ENCODE measurements around the gene TMEM108. TPM values are rescaled to one million over a fixed set of nuclear protein-coding genes. Genes with fewer than 3 reads are reported as not detected.

TMEM108 gene
- total RNA-seq, 1 donor from 2014 or later, result 2.4 TPM

DNA sequence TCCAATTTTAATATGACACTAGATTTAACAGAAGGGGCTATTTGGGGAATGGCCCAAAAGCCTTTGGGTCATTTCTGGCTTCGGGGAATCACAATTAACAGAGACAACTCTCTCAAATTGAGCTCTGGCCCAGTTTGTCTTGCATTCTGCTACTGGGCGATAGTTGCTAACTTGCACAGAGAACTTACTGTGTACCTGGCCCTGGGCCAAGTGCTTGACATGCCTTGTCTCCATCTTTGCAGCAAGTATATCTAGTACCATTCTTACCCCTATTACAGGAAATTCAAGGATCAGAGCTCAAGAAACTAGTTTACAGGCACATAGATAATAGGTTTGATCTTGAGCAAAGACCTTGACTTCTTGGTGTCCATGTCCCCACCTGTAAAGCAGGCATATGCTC, 175.7 kb downstream of the TMEM108 start:
- TF ChIP-seq CTCF (IDR thresholded peaks at IDR 0.05; ENCODE audit: borderline replicate concordance), result no peak
- H3K9me3 ChIP-seq (replicated peaks), result peaks cover 28% of the 10 kb centered on the region
- intact Hi-C loops (cut with micrococcal nuclease), result no loop called here
- no peaks in the 10 kb centered on the region for H3K36me3 ChIP-seq
- peaks cover 10% of the 10 kb centered on the region for H3K4me1 ChIP-seq
- no peaks in the 10 kb centered on the region for H3K27me3 ChIP-seq (ENCODE audit: low read depth)
- no peak overlapping the region for H3K27ac ChIP-seq (replicated peaks)
- no peak overlapping the region for H3K4me3 ChIP-seq
- peak; percentile 20 for DNase-seq

- TF ChIP-seq CTCF (IDR thresholded peaks at IDR 0.05; ENCODE audit: borderline replicate concordance), result no peak
- Histone ChIP-seq H3K9me3 (replicated peaks) (peaks cover 15% of the 10 kb centered on the region), H3K27me3 (ENCODE audit: low read depth) (no peaks in the 10 kb centered on the region), H3K36me3 (no peaks in the 10 kb centered on the region), H3K4me3 (no peak overlapping the region), H3K27ac (replicated peaks) (no peak overlapping the region), H3K4me1 (no peaks in the 10 kb centered on the region)
- intact Hi-C loops (cut with micrococcal nuclease), result no loop called here
- no peak for DNase-seq
These were observed 189.6 kb downstream of the TMEM108 start for GRCh38 chr3:133227813-133228212.

- H3K27me3 ChIP-seq (ENCODE audit: low read depth), result no peaks in the 10 kb centered on the region
- intact Hi-C loops (cut with micrococcal nuclease), result no loop called here
- peaks cover under 1% of the 10 kb centered on the region for H3K9me3 ChIP-seq (replicated peaks)
- DNase-seq, result no peak
- H3K36me3 ChIP-seq, result no peaks in the 10 kb centered on the region
- TF ChIP-seq CTCF (IDR thresholded peaks at IDR 0.05; ENCODE audit: borderline replicate concordance), result no peak
- no peaks in the 10 kb centered on the region for H3K4me1 ChIP-seq
- no peak overlapping the region for H3K27ac ChIP-seq (replicated peaks)
- H3K4me3 ChIP-seq, result no peak overlapping the region
These were observed 192.0 kb downstream of the TMEM108 start for GRCh38 chr3:133230195-133230594.

- H3K4me1 ChIP-seq, result peaks cover 6% of the 10 kb centered on the region
- no peaks in the 10 kb centered on the region for H3K27me3 ChIP-seq (ENCODE audit: low read depth)
- H3K36me3 ChIP-seq, result no peaks in the 10 kb centered on the region
- no peak for TF ChIP-seq CTCF (IDR thresholded peaks at IDR 0.05; ENCODE audit: borderline replicate concordance)
- DNase-seq, result no peak
- H3K4me3 ChIP-seq, result no peak overlapping the region
- H3K27ac ChIP-seq (replicated peaks), result no peak overlapping the region
- intact Hi-C loops (cut with micrococcal nuclease), result no loop called here
- H3K9me3 ChIP-seq (replicated peaks), result peaks cover 5% of the 10 kb centered on the region
These were observed 198.7 kb downstream of the TMEM108 start for GRCh38 chr3:133236901-133237300.

- Histone ChIP-seq H3K4me3 (no peak overlapping the region), H3K36me3 (no peaks in the 10 kb centered on the region), H3K27me3 (ENCODE audit: low read depth) (no peaks in the 10 kb centered on the region), H3K9me3 (replicated peaks) (peaks cover 5% of the 10 kb centered on the region), H3K4me1 (peaks cover 6% of the 10 kb centered on the region), H3K27ac (replicated peaks) (no peak overlapping the region)
- intact Hi-C loops (cut with micrococcal nuclease), result no loop called here
- TF ChIP-seq CTCF (IDR thresholded peaks at IDR 0.05; ENCODE audit: borderline replicate concordance), result no peak
- no peak for DNase-seq
These were observed 199.2 kb downstream of the TMEM108 start for GRCh38 chr3:133237380-133237779.

GRCh38 chr3:133238015-133238414, 199.8 kb downstream of the TMEM108 start:
- peaks cover 6% of the 10 kb centered on the region for H3K4me1 ChIP-seq
- no peaks in the 10 kb centered on the region for H3K36me3 ChIP-seq
- no peak for TF ChIP-seq CTCF (IDR thresholded peaks at IDR 0.05; ENCODE audit: borderline replicate concordance)
- H3K4me3 ChIP-seq, result no peak overlapping the region
- H3K27me3 ChIP-seq (ENCODE audit: low read depth), result no peaks in the 10 kb centered on the region
- no peak for DNase-seq
- intact Hi-C loops (cut with micrococcal nuclease), result no loop called here
- H3K27ac ChIP-seq (replicated peaks), result no peak overlapping the region
- peaks cover 5% of the 10 kb centered on the region for H3K9me3 ChIP-seq (replicated peaks)

Measured in left ventricle myocardium inferior (tissue), 1 donor.